ENCODE measurements around the gene SEMA3D.

SEMA3D gene

DNA sequence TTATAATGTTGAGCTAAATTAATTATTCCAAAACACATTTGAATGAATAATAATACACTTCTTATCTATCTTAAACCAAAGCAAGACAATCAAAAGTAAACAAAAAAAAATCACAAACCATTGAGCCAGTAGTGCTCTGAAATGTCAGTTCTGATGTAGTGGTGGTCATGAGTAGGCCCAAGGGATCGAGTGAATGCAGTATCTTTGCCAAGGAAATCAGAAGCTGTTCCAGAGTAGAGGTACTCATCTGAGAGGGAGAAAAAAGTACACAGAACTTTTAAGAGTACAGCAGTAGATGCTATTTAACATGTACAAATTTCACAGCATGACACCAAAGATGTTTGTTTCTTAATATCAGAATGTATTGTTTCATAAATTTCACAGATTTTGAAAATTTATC is 121.5 kb downstream of the SEMA3D start:
- Mint-ChIP-seq H3K27me3 (no peaks in the 10 kb centered on the region), H3K36me3 (ENCODE audit: low read depth) (no peaks in the 10 kb centered on the region), H3K4me1 (ENCODE audit: low read depth) (no peaks in the 10 kb centered on the region), H3K27ac (no peak overlapping the region), H3K4me3 (no peak overlapping the region), H3K9me3 (no peaks in the 10 kb centered on the region)

DNA sequence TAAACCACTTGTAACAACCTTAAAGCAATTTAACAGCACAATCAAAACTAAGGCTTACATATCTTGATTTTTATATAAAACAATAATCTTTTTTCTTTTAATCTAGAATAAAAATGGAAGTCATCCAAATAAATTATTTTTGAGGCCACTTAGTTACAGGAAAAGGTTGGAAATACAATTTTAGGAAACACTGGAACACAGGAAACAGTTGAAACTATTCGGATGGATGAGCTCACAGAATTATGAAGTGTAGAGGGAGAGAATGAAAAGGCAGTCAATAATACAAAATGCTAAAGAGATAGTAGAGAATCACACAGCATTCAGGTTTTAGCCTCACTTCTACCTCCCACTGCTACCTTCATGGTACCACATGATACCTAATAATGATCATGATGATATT is 124.2 kb downstream of the SEMA3D start:
- no peak overlapping the region for H3K4me3 Mint-ChIP-seq
- H3K9me3 Mint-ChIP-seq, result no peaks in the 10 kb centered on the region
- no peaks in the 10 kb centered on the region for H3K27me3 Mint-ChIP-seq
- no peak overlapping the region for H3K27ac Mint-ChIP-seq
- no peaks in the 10 kb centered on the region for H3K4me1 Mint-ChIP-seq (ENCODE audit: low read depth)
- no peaks in the 10 kb centered on the region for H3K36me3 Mint-ChIP-seq (ENCODE audit: low read depth)

DNA sequence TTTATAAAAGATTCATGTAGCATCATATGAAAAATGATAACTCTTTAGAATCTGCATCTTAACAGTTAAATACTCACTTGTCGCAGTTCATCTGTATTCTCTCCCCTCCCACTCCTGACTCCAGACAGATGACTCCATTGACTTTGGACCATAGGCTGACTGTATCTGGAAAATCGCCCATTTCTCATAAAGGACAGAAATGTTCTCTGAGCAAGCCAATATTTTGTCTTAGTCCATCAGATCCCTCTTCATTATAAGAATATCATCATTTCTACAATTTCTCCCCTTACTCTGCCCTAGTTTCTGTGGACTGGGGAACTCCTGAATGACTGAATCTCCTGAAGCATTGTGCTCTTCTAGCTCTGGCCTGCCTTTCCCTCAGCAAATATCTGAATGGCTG is 125.4 kb downstream of the SEMA3D start:
- no peaks in the 10 kb centered on the region for H3K36me3 Mint-ChIP-seq (ENCODE audit: low read depth)
- no peaks in the 10 kb centered on the region for H3K4me1 Mint-ChIP-seq (ENCODE audit: low read depth)
- no peak overlapping the region for H3K27ac Mint-ChIP-seq
- H3K9me3 Mint-ChIP-seq, result no peaks in the 10 kb centered on the region
- H3K27me3 Mint-ChIP-seq, result peaks cover 3% of the 10 kb centered on the region
- no peak overlapping the region for H3K4me3 Mint-ChIP-seq

DNA sequence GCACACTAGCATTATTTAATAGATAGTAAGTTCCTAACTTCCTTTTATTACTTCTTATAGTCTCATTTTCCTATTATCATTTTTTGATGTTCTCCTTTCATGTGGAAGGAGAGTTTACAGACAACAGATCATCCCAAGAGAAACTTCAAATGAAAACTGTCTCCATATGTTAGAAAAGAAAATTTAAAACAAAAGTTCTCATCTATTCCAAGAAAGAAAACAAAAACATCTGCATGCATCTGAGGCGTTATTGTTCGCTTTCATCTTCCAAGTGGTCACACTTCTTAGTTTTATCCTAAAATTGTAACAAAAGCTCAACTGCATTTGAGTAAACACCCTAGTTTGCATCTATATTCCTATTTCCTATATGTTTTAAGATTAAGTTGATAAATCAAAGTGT is 126.2 kb downstream of the SEMA3D start:
- H3K9me3 Mint-ChIP-seq, result no peaks in the 10 kb centered on the region
- no peak overlapping the region for H3K4me3 Mint-ChIP-seq
- H3K27me3 Mint-ChIP-seq, result peaks cover 3% of the 10 kb centered on the region
- no peaks in the 10 kb centered on the region for H3K36me3 Mint-ChIP-seq (ENCODE audit: low read depth)
- no peak overlapping the region for H3K27ac Mint-ChIP-seq
- no peaks in the 10 kb centered on the region for H3K4me1 Mint-ChIP-seq (ENCODE audit: low read depth)

DNA sequence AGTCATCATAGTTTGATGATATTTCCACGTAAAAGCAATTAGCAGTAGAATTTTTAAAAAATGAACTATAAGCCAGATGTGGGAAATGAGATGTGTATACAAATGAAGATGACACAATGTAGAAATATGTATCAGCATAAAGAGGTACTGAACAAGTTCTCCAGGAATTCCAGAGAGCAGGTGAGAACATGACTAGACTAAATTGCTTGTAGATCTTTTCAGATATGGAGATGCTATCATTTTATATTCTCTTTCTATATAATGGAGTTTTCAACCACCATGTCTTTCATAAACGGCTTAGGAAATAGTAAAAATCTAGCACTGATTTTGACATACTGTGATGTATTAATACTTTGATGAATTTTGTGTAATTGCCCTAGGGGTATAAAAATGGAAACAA is 130.9 kb downstream of the SEMA3D start:
- Mint-ChIP-seq H3K9me3 (no peaks in the 10 kb centered on the region), H3K4me3 (no peak overlapping the region), H3K27ac (no peak overlapping the region), H3K4me1 (ENCODE audit: low read depth) (no peaks in the 10 kb centered on the region), H3K27me3 (peaks cover 3% of the 10 kb centered on the region), H3K36me3 (ENCODE audit: low read depth) (no peaks in the 10 kb centered on the region)

DNA sequence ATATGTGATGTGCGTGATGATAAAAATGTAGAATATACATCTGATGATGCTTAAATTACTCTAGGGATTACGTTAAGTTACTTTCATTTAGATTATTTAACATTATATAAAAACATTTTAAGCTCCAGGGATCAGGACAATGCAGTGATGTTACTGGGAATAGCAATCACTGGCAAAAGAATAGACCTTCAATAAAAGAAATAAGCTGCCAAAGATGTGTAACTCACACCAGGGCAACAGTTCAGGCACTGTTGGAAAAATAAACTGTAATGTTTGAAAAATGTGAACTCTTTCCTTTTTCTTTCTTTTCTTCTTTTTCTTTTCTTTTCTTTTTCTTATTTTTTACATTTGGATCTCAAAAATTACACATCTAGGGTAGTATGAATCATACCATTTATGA is 131.7 kb downstream of the SEMA3D start:
- peaks cover 3% of the 10 kb centered on the region for H3K27me3 Mint-ChIP-seq
- H3K4me3 Mint-ChIP-seq, result no peak overlapping the region
- no peak overlapping the region for H3K27ac Mint-ChIP-seq
- H3K4me1 Mint-ChIP-seq (ENCODE audit: low read depth), result no peaks in the 10 kb centered on the region
- no peaks in the 10 kb centered on the region for H3K36me3 Mint-ChIP-seq (ENCODE audit: low read depth)
- H3K9me3 Mint-ChIP-seq, result no peaks in the 10 kb centered on the region

DNA sequence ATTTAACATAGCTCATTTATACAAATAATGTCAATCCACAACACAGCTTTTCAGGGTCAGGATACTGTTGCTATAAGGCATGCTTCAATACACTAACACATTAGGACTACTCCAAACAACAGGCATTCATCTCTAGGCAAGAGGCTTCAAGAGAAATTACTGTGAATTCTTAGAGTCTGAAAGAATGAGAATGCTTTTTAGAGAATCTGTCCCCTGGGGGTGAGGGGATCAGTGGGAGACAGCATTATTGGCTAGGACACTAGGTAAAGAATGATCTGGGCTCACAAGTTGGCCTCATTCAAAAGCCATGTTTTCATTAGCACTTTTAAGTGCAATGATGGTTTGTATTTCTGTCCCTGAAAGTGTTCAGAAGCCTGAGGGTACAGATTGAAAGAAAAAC is 132.6 kb downstream of the SEMA3D start:
- peaks cover 3% of the 10 kb centered on the region for H3K27me3 Mint-ChIP-seq
- no peak overlapping the region for H3K27ac Mint-ChIP-seq
- H3K4me3 Mint-ChIP-seq, result no peak overlapping the region
- no peaks in the 10 kb centered on the region for H3K9me3 Mint-ChIP-seq
- no peaks in the 10 kb centered on the region for H3K36me3 Mint-ChIP-seq (ENCODE audit: low read depth)
- no peaks in the 10 kb centered on the region for H3K4me1 Mint-ChIP-seq (ENCODE audit: low read depth)

DNA sequence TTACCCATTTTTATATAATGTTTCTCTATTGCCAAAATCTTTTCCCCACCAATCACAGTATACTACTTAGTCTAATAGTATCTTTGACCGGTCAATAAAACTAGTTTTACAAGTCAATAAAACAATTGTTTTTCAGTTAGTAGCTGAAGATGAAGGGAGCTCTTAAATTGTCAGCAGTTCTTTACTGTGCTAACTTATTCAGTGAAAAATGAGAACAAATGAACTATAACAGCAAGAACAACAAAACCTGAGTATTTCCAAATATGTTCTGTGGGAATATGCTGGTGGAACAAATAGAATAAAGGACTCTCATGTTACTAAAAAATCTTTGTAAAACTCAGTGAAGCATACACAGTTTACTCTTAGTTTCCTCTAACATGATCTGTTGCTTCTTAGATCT is 134.0 kb downstream of the SEMA3D start:
- no peaks in the 10 kb centered on the region for H3K4me1 Mint-ChIP-seq (ENCODE audit: low read depth)
- H3K36me3 Mint-ChIP-seq (ENCODE audit: low read depth), result no peaks in the 10 kb centered on the region
- H3K9me3 Mint-ChIP-seq, result no peaks in the 10 kb centered on the region
- no peak overlapping the region for H3K27ac Mint-ChIP-seq
- H3K4me3 Mint-ChIP-seq, result no peak overlapping the region
- H3K27me3 Mint-ChIP-seq, result peaks cover 3% of the 10 kb centered on the region

DNA sequence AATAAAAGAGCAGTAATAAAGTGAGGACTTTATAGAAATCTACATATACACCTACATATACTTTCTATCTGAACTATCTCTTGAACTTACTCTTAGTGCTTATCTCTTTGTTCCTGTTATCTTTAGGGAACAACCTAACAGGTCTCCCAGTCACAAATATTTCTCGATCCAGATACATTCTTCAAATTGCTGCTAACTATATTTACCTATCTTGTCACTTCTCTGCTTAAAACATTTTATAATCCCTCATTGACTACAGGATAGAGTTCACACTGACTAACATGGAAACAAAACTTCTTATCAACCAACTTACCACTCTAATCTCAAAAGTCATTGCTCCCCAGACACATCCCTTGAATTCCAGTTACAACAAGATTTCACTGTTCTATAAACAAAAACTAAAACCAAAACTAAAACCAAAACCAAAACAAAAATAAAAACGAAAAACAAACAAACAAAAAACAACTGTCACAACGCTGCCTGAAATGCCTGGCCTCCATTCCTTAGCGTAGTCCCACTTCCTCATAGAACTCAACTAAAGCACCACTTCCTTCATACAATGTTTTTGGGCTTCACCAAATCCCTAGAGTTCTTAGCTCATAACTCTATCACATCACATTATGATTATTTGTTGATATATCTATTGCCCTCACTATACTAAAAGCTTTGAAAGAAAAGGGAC is 134.7 kb downstream of the SEMA3D start:
- Mint-ChIP-seq H3K36me3 (ENCODE audit: low read depth) (no peaks in the 10 kb centered on the region), H3K4me3 (no peak overlapping the region), H3K27ac (no peak overlapping the region), H3K4me1 (ENCODE audit: low read depth) (no peaks in the 10 kb centered on the region), H3K27me3 (peaks cover 2% of the 10 kb centered on the region), H3K9me3 (no peaks in the 10 kb centered on the region)

DNA sequence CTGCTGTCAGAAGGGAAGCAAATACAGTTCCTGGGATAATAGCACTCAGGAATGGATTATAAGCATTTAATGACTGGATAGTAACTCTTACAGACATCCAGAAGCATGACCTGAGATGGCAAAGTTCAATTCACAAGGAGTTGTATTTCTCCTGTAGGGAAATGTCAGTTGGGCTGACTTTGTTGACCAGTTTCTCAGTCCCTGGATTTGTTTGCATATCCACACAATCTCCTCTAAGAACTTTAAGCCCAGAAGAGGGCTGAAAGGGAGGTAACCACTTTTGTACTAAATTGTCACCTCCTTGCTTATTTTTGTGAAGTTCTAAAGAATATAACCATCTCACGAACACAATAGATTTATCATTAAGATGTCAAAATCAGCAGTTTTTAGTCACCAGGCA is 140.3 kb downstream of the SEMA3D start:
- H3K9me3 Mint-ChIP-seq, result no peaks in the 10 kb centered on the region
- H3K36me3 Mint-ChIP-seq (ENCODE audit: low read depth), result no peaks in the 10 kb centered on the region
- H3K4me1 Mint-ChIP-seq (ENCODE audit: low read depth), result no peaks in the 10 kb centered on the region
- no peak overlapping the region for H3K27ac Mint-ChIP-seq
- no peak overlapping the region for H3K4me3 Mint-ChIP-seq
- peaks cover 3% of the 10 kb centered on the region for H3K27me3 Mint-ChIP-seq

DNA sequence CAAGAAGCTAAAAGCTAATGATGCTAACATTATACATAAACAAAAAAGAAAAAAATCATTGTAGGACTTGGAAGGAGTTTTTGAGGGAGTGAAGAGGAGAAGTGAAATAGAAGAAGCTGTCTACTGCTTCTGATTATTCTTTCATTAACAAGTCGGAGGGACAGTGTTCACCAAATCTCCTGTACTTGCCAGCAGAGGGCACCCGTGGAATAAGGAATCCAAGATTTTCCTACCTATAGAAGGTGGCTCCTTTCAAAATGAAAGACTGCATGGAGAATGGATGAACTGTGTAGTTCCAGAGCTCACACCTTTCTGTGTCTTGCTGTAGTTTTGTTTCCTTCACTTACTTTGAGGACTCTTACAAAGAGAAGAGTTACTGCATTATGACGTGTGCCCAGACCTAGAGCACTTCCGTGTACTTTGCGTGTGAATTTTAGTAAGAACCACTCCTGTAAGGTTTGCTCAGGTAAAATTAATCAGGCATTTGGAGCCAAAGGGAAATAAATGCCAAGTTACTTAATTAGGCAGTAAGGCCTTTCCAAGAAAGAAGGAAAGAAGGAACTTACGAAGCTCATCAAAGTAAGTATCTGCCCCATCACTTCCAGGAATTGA is 145.1 kb downstream of the SEMA3D start:
- Mint-ChIP-seq H3K9me3 (no peaks in the 10 kb centered on the region), H3K4me3 (no peak overlapping the region), H3K36me3 (ENCODE audit: low read depth) (no peaks in the 10 kb centered on the region), H3K4me1 (ENCODE audit: low read depth) (no peaks in the 10 kb centered on the region), H3K27me3 (peaks cover 6% of the 10 kb centered on the region), H3K27ac (no peak overlapping the region)

DNA sequence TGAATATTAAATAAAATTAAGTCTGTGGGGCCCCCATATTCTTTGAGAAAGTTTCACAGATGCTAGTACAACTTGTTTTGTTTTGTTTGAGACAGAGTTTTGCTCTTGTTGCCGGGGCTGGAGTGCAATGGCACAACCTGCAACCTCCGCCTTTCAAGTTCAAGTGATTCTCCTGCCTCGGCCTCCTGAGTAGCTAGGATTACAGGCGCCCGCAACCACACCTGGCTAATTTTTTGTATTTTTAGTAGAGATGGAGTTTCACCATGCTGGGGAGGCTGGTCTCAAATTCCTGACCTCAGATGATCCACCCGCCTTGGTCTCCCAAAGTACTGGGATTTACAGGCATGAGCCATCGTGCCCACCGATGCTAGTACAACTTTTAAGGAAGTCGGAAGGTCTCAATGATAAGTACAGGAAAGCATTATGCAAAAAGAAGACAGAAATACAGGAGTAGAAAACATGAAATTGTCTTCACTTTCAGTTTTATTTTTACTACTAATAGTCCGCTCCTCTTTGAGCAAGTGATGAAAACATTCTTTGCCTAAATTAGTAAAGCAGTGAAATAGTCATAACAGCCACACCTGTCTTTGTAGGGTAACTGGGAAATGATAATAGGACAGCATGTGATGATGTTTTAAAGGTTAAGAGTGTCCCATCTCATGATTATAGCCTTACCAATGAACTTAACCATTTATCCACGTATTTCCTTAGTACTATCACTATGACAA is 147.5 kb downstream of the SEMA3D start:
- Mint-ChIP-seq H3K4me1 (ENCODE audit: low read depth) (no peaks in the 10 kb centered on the region), H3K9me3 (no peaks in the 10 kb centered on the region), H3K27me3 (peaks cover 6% of the 10 kb centered on the region), H3K4me3 (no peak overlapping the region), H3K36me3 (ENCODE audit: low read depth) (no peaks in the 10 kb centered on the region), H3K27ac (no peak overlapping the region)

DNA sequence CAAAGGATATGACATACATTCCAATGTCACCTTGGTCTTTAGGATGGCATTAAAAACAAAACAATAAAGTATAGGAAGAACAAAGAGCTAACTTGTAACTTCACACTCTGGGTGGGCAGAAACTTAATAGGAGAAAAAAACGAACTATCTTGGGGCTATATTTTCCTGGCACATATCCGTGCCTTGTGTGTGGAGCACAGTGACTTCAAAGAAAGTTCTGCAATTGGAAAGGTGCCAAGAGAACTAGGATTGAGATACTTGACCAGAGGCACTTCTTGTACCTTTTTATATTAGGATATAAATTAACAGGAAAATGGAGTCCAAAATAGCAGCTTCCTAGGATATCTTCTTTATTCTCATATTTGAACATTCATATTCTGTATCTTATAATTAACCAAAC is 148.4 kb downstream of the SEMA3D start:
- Mint-ChIP-seq H3K4me1 (ENCODE audit: low read depth) (no peaks in the 10 kb centered on the region), H3K9me3 (no peaks in the 10 kb centered on the region), H3K27me3 (peaks cover 6% of the 10 kb centered on the region), H3K36me3 (ENCODE audit: low read depth) (no peaks in the 10 kb centered on the region), H3K27ac (no peak overlapping the region), H3K4me3 (no peak overlapping the region)

DNA sequence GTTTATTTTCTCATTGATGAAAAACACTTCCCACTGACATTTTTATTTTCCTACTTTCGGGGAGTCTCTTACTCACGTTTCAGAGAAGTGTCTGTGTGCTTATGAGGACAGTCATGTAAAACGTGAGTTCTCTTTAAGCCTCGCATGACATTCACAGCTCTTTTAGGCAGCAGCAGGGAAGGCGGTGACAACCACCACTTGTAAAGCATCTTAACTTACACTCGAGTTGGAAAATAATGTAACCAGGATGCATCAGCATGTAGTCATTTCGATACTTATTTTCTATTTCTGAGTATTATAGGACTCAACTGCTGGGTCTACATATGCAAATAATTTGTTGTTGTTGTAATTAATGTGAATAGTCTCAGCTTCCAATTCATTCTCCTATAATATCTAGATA is 153.6 kb downstream of the SEMA3D start:
- no peaks in the 10 kb centered on the region for H3K9me3 Mint-ChIP-seq
- H3K27me3 Mint-ChIP-seq, result no peaks in the 10 kb centered on the region
- no peaks in the 10 kb centered on the region for H3K4me1 Mint-ChIP-seq (ENCODE audit: low read depth)
- H3K4me3 Mint-ChIP-seq, result no peak overlapping the region
- no peak overlapping the region for H3K27ac Mint-ChIP-seq
- H3K36me3 Mint-ChIP-seq (ENCODE audit: low read depth), result no peaks in the 10 kb centered on the region

DNA sequence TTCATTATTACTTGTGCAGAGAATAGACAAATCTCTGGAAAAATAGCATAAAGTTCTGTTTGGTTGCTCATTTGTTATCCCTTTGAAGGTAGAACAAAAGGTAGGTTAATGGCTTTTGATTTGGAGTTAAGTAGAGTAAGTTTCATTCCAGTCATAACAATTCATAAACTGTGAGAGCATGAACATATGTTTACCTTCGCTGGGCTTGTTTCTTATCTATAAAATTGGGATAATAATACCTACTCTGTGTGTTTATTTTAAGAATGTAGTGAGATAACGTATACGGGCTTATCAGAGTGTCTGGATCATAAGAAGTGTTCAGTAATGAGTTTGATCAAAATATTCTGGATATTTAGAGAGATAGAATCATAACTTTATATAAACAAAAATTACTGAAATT is 155.4 kb downstream of the SEMA3D start:
- H3K4me3 Mint-ChIP-seq, result no peak overlapping the region
- no peaks in the 10 kb centered on the region for H3K27me3 Mint-ChIP-seq
- H3K27ac Mint-ChIP-seq, result no peak overlapping the region
- no peaks in the 10 kb centered on the region for H3K4me1 Mint-ChIP-seq (ENCODE audit: low read depth)
- H3K36me3 Mint-ChIP-seq (ENCODE audit: low read depth), result no peaks in the 10 kb centered on the region
- H3K9me3 Mint-ChIP-seq, result no peaks in the 10 kb centered on the region

DNA sequence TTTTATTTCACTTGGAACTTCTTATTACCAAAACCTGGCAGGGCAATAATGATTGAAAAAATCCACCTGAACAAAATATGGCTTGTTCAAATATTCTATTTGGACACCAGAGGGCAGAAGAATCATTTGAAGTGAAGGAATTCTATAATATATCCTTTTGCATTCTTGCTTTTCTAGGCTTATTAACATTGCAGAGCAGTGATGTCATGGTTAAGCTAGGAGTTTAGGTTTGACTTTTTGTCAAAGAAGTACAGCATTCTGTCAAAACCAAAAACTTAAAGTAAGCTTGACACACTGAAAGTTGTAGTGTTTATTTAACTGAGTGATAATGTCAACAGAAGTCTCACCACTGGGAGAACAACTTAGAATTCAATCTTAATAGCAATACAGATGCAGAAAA is 156.0 kb downstream of the SEMA3D start:
- H3K27ac Mint-ChIP-seq, result no peak overlapping the region
- no peak overlapping the region for H3K4me3 Mint-ChIP-seq
- H3K9me3 Mint-ChIP-seq, result no peaks in the 10 kb centered on the region
- no peaks in the 10 kb centered on the region for H3K36me3 Mint-ChIP-seq (ENCODE audit: low read depth)
- H3K4me1 Mint-ChIP-seq (ENCODE audit: low read depth), result no peaks in the 10 kb centered on the region
- H3K27me3 Mint-ChIP-seq, result no peaks in the 10 kb centered on the region

Data from stimulated activated naive CD8-positive, alpha-beta T cell treated with anti-CD3 and anti-CD28 coated beads, Interleukin-15, Interleukin-2, amounts not matched to agents 100 ng/mL and 50 ng/mL, for 24 hours (primary cell).